ENCODE measurements around the gene TBX18.

DNA sequence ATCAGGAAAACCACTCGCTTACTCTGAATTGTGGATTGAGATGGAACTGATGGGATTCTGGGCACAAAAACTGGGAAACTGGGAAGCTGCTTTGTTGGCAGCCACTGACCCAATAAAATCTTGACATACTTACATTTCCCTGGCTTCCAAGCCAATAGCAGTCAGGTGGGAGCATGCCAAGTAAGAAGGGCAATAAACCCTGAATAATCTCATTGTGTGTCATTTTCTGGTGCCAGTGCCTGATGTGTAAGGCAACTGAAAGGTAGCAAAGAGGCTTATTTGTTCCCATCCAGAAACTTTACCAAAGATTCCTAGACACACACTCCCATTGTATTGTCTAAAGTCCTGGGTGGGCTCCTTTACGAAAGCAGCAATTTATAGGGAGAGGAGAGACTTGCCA lies 93.2 kb downstream of the TBX18 start:
- TF ChIP-seq, protein P1, sequence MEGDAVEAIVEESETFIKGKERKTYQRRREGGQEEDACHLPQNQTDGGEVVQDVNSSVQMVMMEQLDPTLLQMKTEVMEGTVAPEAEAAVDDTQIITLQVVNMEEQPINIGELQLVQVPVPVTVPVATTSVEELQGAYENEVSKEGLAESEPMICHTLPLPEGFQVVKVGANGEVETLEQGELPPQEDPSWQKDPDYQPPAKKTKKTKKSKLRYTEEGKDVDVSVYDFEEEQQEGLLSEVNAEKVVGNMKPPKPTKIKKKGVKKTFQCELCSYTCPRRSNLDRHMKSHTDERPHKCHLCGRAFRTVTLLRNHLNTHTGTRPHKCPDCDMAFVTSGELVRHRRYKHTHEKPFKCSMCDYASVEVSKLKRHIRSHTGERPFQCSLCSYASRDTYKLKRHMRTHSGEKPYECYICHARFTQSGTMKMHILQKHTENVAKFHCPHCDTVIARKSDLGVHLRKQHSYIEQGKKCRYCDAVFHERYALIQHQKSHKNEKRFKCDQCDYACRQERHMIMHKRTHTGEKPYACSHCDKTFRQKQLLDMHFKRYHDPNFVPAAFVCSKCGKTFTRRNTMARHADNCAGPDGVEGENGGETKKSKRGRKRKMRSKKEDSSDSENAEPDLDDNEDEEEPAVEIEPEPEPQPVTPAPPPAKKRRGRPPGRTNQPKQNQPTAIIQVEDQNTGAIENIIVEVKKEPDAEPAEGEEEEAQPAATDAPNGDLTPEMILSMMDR (conservative IDR thresholded peaks at IDR 0.05 in 1 of 2, IDR thresholded peaks at IDR 0.05 in 1 of 2; ENCODE audit: low read depth in 1 of 2, low read length in 2 of 2) = no peak
- TF ChIP-seq EZH2 (IDR thresholded peaks at IDR 0.05; ENCODE audit: low read length, missing control alignments) = no peak

Measured in fibroblast of lung (primary cell).